GM04503 (cell line): ENCODE results near the gene SEC61A1.

ENCODE experiments used
- DNase-seq: peaks from one replicate; pipeline ENCODE4 v3.0.0-alpha.2; 2012; ENCODE audit warnings: low read depth

SEC61A1 gene

GRCh38 chr3:128113817-128114794, 61.9 kb downstream of the SEC61A1 start:
- no peak for DNase-seq
